Osteoblast (primary cell): ENCODE measurements around the gene PDCD7. TPM values are rescaled to one million over a fixed set of nuclear protein-coding genes. Genes with fewer than 3 reads are reported as not detected.

Experiments
- DNase-seq: peaks from one replicate; pipeline ENCODE4 v3.0.0; 2011; ENCODE audit warnings: low spot score, mixed read lengths; ENCODE audit not compliant: insufficient read length; ENCODE audit errors: missing footprints
- H2AFZ ChIP-seq: 2 replicates; pipeline ENCODE4 v1.6.0; 2011; ENCODE audit warnings: mild to moderate bottlenecking, low read length
- H3K27ac ChIP-seq: 2 replicates; pipeline ENCODE4 v1.5.1; 2011; ENCODE audit warnings: mild to moderate bottlenecking, low read depth, low read length, moderate library complexity
- H3K27me3 ChIP-seq: 2 replicates; pipeline ENCODE4 v1.6.0; 2012; ENCODE audit warnings: mild to moderate bottlenecking, control low read depth, inconsistent platforms, low read length, moderate library complexity; ENCODE audit not compliant: insufficient read depth
- H3K36me3 ChIP-seq: 2 replicates; pipeline ENCODE4 v1.5.1; 2011; ENCODE audit warnings: mild to moderate bottlenecking, low read length, control low read depth, moderate library complexity; ENCODE audit not compliant: insufficient read depth
- H3K4me1 ChIP-seq: 2 replicates; pipeline ENCODE4 v1.5.1; 2011; ENCODE audit warnings: mild to moderate bottlenecking, low read length, control low read depth, moderate library complexity; ENCODE audit not compliant: insufficient read depth
- H3K4me2 ChIP-seq: 2 replicates; pipeline ENCODE4 v1.6.0; 2011; ENCODE audit warnings: mild to moderate bottlenecking, low read length; ENCODE audit not compliant: insufficient read depth
- H3K4me3 ChIP-seq: fragments of 200-600 bp; sonication (generic); 3 replicates; pipeline ENCODE4 v1.5.1; 2012; ENCODE audit warnings: mild to moderate bottlenecking, low read length, inconsistent platforms; ENCODE audit not compliant: insufficient read depth
- H3K79me2 ChIP-seq: 2 replicates; pipeline ENCODE4 v1.6.0; 2012; ENCODE audit warnings: mild to moderate bottlenecking, low read length, control low read depth, inconsistent platforms; ENCODE audit not compliant: insufficient read depth
- H3K9me3 ChIP-seq: 2 replicates; pipeline ENCODE4 v1.5.1; 2011; ENCODE audit warnings: low read depth, low read length, control low read depth
- H4K20me1 ChIP-seq: 2 replicates; pipeline ENCODE4 v1.6.0; 2012; ENCODE audit warnings: mild to moderate bottlenecking, low read length, control low read depth; ENCODE audit not compliant: insufficient read depth
- CTCF ChIP-seq: IDR thresholded peaks from 2 replicates; pipeline ENCODE4 v1.5.1; 2011; ENCODE audit warnings: mild to moderate bottlenecking, low read depth, low read length, moderate library complexity; ENCODE audit errors: extremely low read depth
- total RNA-seq: library from RNA; depleted of rRNA; stranded (reverse); fragments of >200 nt; gene quantifications from 2 replicates; pipeline ENCODE4 v1.2.3, GENCODE V29; 2012

PDCD7 gene
- total RNA-seq, 1 donor = 19.5 TPM

- Histone ChIP-seq H3K4me1 (no peaks in the 10 kb centered on the region), H3K27ac (no peak overlapping the region), H4K20me1 (no peaks in the 10 kb centered on the region), H2AFZ (no peak overlapping the region), H3K79me2 (no peaks in the 10 kb centered on the region), H3K4me3 (no peak overlapping the region), H3K36me3 (no peaks in the 10 kb centered on the region), H3K27me3 (peaks cover 19% of the 10 kb centered on the region), H3K4me2 (no peak overlapping the region), H3K9me3 (no peaks in the 10 kb centered on the region)
- TF ChIP-seq CTCF = no peak
- no peak for DNase-seq
Measured at GRCh38 chr15:65088643-65089021, 45.0 kb downstream of the PDCD7 start.

- Histone ChIP-seq H3K4me1 (no peaks in the 10 kb centered on the region), H3K9me3 (no peaks in the 10 kb centered on the region), H2AFZ (no peak overlapping the region), H3K27ac (no peak overlapping the region), H4K20me1 (no peaks in the 10 kb centered on the region), H3K79me2 (no peaks in the 10 kb centered on the region), H3K27me3 (peaks cover 25% of the 10 kb centered on the region), H3K4me3 (no peak overlapping the region), H3K4me2 (no peak overlapping the region), H3K36me3 (no peaks in the 10 kb centered on the region)
- no peak for TF ChIP-seq CTCF
- peak; percentile 71 for DNase-seq
Measured at GRCh38 chr15:65087873-65088642, 45.5 kb downstream of the PDCD7 start.

GRCh38 chr15:65087411-65087810 lies 46.2 kb downstream of the PDCD7 start:
- no peaks in the 10 kb centered on the region for H3K9me3 ChIP-seq
- H3K79me2 ChIP-seq = no peaks in the 10 kb centered on the region
- no peak overlapping the region for H2AFZ ChIP-seq
- TF ChIP-seq CTCF = no peak
- H3K4me3 ChIP-seq = no peak overlapping the region
- no peaks in the 10 kb centered on the region for H3K4me1 ChIP-seq
- H3K27ac ChIP-seq = no peak overlapping the region
- DNase-seq = peak; percentile 72
- peaks cover 26% of the 10 kb centered on the region for H3K27me3 ChIP-seq
- no peaks in the 10 kb centered on the region for H3K36me3 ChIP-seq
- no peaks in the 10 kb centered on the region for H4K20me1 ChIP-seq
- no peak overlapping the region for H3K4me2 ChIP-seq

- Histone ChIP-seq H4K20me1 (no peaks in the 10 kb centered on the region), H3K79me2 (no peaks in the 10 kb centered on the region), H3K9me3 (no peaks in the 10 kb centered on the region), H3K4me1 (no peaks in the 10 kb centered on the region), H3K4me3 (no peak overlapping the region), H3K27ac (no peak overlapping the region), H3K36me3 (no peaks in the 10 kb centered on the region), H3K4me2 (no peak overlapping the region), H2AFZ (no peak overlapping the region), H3K27me3 (peaks cover 32% of the 10 kb centered on the region)
- DNase-seq = peak; percentile 87
- TF ChIP-seq CTCF = no peak
Measured at GRCh38 chr15:65086680-65087111, 46.9 kb downstream of the PDCD7 start.
